Activated T-cell treated with anti-CD3 and anti-CD28 coated beads, Interleukin-2, amount 50 U/mL, for 4 hours (primary cell): ENCODE measurements around the gene SLC37A4. TPM values are rescaled to one million over a fixed set of nuclear protein-coding genes. Genes with fewer than 3 reads are reported as not detected.
"Not testable (repeated sequence)": the region's sequence is repeated elsewhere in the genome, so short reads cannot be mapped to it uniquely, and the experiment has no call there.

Experiments used
- ATAC-seq, 2 donors: fragments of 200-7000 bp; cut with Tn5 transposase; one replicate each; pipeline ENCODE4 v1.10.0; 2021
- DNase-seq: peaks from one replicate; pipeline ENCODE4 v3.0.0-alpha.2; 2020
- H3K27me3 Mint-ChIP-seq: one replicate; pipeline ENCODE4 v1.8.0; 2021; ENCODE audit warnings: low read depth, mixed read lengths
- H3K36me3 Mint-ChIP-seq: one replicate; pipeline ENCODE4 v1.8.0; 2022; ENCODE audit warnings: mixed read lengths; ENCODE audit not compliant: insufficient read depth
- H3K4me1 Mint-ChIP-seq: one replicate; pipeline ENCODE4 v1.8.0; 2021; ENCODE audit warnings: low read depth, mixed read lengths
- H3K4me3 Mint-ChIP-seq: one replicate; pipeline ENCODE4 v1.8.0; 2021; ENCODE audit warnings: mild to moderate bottlenecking, moderate library complexity, mixed read lengths
- H3K9me3 Mint-ChIP-seq: one replicate; pipeline ENCODE4 v1.8.0; 2021; ENCODE audit warnings: mixed read lengths
- total RNA-seq, 3 donors: library from RNA; stranded (reverse); gene quantifications; one replicate each; pipeline ENCODE4 v1.2.1, GENCODE V29; 2021

The SLC37A4 gene
- total RNA-seq, 3 donors from 2014 or later, result 10.1 to 13.8 (median 13.5) TPM

DNA sequence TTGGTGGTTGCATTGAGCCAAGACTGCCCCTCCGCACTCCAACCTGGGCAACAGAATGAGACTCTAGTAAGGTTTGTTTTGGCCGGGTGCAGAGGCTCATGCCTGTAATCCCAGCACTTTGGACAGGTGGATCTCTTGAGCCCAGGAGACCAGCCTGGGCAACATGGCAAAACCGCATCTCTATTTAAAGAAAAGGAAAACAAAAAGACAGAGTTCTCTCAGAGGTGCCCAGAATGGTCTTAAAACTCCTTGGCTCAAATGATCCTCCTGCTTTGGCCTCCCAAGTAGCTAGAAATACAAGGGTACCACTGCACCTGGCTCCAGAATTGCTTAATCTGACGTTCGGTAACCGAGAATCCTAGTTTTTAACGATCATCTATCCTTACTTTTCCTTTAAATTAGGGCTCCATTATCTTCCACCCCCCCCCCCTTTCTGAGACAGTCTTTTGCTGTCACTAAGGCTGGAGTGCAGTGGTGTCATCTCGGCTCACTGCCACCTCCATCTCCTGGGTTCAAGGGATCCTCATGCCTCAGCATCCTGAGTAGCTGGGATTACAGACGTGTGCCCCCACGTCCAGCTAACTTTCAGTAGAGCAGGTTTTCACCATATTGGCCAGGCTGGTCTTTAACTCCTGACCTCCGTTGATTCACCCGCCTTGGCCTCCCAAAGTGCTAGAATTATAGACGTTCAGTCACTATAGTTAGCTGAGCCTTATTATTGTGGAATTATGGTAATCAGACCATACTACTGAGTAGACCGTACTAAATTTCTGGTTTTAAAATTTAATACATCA lies 14.3 kb downstream of the SLC37A4 start:
- no peaks in the 10 kb centered on the region for H3K9me3 Mint-ChIP-seq
- ATAC-seq (no peak), DNase-seq (no peak)
- no peaks in the 10 kb centered on the region for H3K27me3 Mint-ChIP-seq
- peaks cover 47% of the 10 kb centered on the region for H3K4me1 Mint-ChIP-seq
- H3K4me3 Mint-ChIP-seq, result peak overlapping the region; percentile 99
- H3K36me3 Mint-ChIP-seq, result peaks cover 49% of the 10 kb centered on the region

DNA sequence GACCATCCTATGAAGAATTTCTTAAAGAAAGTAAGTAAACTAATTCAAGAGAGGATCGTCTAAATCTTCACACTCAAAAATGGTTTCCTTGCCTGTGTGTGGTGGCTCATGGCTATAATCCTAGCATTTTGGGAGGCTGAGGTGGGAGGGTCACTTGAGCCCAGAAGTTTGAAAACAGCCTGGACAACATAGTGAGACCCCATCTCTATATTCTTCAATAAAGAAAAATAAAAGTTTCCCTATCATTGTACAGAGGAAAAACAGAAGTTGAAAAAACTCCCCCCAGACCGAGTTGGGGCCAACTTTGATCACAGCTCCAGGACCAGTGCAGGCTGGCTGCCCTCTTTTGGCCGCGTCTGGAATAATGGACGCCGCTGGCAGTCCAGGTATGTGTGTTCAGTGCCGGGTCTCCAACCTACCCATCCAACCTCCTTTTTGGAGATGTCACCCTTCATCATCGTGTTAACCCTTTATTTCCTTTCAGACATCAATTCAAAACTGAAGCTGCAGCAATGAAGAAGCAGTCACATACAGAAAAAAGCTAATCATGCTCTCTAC lies 15.5 kb downstream of the SLC37A4 start:
- ATAC-seq, result no peak
- Mint-ChIP-seq H3K4me1 (peaks cover 39% of the 10 kb centered on the region), H3K9me3 (no peaks in the 10 kb centered on the region), H3K27me3 (no peaks in the 10 kb centered on the region), H3K4me3 (peak overlapping the region; percentile 99), H3K36me3 (peaks cover 56% of the 10 kb centered on the region)
- DNase-seq, result no peak

DNA sequence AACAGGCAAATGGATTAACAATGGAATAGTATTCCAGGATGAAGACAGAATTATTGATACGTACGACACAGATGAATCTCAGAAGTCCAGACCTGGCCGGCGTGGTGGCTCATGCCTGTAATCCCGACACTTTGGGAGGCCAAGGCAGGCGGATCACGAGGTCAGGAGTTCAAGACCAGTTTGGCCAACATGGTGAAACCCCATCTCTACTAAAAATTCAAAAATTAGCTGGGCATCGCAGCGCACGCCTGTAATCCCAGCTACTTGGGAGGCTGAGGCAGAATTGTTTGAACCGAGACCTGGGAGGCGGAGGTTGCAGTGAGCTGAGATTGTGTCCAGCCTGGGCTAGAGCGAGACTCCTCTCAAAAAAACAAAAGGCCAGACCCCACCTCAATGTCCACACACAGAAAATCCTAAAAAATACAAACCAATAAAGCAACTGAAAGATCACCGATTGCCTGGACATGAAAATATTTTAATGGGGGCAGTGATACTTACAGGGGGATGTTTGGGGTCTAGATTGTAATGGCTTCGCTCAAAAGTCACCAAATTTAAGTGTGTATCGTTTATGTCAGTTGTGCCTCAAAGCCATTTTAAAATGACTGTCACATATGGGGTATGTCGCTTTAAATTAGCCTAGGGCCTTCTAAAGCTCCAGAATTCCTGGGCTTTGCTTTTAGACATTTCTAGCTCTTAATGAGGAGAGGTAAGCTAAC lies 16.3 kb downstream of the SLC37A4 start:
- H3K36me3 Mint-ChIP-seq, result peaks cover 54% of the 10 kb centered on the region
- peak overlapping the region; percentile 24 for H3K4me3 Mint-ChIP-seq
- no peaks in the 10 kb centered on the region for H3K9me3 Mint-ChIP-seq

DNA sequence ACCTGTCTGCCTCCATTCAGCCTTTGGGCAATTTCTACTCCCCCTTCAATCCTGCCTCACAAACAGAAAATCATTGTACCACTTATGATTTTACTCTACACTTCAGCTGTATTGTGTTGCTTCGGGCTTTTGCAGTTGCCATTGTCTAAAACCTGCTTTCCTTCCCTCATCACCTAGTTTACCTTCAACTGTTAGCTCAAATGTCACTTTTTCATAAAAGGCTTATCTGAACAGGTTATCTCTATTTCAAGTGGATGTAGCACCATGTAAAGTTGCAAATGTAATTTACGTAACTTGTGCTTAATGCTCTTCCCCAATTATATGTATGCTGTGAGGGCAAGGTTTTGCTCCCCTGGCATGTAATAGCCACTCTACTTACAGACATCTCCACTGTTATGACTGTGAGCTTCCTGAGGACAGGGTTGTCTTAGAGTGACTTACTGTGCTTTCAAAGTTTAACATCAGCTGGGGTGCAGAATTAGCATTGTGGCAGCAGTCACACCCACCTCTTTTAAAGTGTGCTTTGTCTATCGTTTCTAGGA lies 18.0 kb downstream of the SLC37A4 start:
- Mint-ChIP-seq H3K4me3 (peak overlapping the region; percentile 1), H3K9me3 (no peaks in the 10 kb centered on the region), H3K27me3 (no peaks in the 10 kb centered on the region), H3K4me1 (peaks cover 31% of the 10 kb centered on the region), H3K36me3 (peaks cover 54% of the 10 kb centered on the region)
- no peak for DNase-seq
- ATAC-seq, result no peak

More for the DNA sequence above, 16.3 kb downstream of the SLC37A4 start:
- Mint-ChIP-seq H3K27me3 (no peaks in the 10 kb centered on the region), H3K4me1 (peaks cover 33% of the 10 kb centered on the region)
- no peak for DNase-seq
- no peak for ATAC-seq

DNA sequence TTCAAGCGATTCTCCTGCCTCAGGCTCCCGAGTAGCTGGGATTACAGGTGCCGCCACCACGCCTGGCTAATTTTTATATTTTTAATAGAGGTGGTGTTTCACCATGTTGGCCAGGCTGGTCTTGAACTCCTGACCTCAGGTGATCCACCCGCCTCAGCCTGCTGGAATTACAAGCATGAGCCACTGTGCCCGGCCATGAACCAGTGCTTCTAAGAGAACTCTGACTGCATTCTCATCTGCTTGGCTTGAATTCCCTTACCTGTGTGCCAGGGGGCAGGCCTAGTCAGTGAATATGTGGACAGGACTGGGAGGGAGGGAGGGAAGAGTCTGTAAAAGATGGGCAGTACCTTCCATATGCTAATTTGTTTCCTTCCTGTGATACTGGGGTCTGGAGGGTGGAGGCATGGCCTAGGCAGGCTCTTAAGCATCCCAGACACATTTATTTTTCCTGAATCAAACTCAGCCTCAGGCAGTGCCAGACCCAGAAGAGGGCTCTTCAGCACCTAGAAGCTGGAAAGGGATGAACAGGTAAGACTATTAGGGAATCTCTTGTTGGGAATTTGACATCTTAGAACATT lies 19.1 kb downstream of the SLC37A4 start:
- Mint-ChIP-seq H3K4me1 (peaks cover 33% of the 10 kb centered on the region), H3K27me3 (no peaks in the 10 kb centered on the region), H3K4me3 (no peak overlapping the region), H3K36me3 (peaks cover 54% of the 10 kb centered on the region), H3K9me3 (no peaks in the 10 kb centered on the region)
- ATAC-seq (no peak), DNase-seq (no peak)

DNA sequence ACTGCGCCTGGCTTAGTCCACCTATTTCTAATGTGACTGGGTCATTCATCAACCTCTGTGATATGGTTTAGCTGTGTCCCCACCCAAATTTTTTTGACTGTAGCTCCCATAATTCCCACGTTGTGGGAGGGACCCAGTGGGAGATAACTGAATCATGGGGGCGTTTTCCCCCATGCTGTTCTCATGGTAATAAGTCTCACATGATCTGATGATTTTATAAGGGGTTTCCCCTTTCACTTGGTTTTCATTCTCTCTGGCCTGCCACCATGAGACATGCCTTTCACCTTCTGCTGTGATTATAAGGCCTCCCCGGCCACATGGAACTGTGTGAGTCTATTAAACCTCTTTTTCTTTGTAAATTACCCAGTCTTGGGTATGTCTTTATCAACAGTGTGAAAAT lies 24.0 kb downstream of the SLC37A4 start:
- Mint-ChIP-seq H3K36me3 (peaks cover 30% of the 10 kb centered on the region), H3K27me3 (no peaks in the 10 kb centered on the region), H3K9me3 (no peaks in the 10 kb centered on the region), H3K4me3 (no peak overlapping the region), H3K4me1 (peaks cover 5% of the 10 kb centered on the region)
- DNase-seq (no peak), ATAC-seq (peak; percentile 54 to 60)

DNA sequence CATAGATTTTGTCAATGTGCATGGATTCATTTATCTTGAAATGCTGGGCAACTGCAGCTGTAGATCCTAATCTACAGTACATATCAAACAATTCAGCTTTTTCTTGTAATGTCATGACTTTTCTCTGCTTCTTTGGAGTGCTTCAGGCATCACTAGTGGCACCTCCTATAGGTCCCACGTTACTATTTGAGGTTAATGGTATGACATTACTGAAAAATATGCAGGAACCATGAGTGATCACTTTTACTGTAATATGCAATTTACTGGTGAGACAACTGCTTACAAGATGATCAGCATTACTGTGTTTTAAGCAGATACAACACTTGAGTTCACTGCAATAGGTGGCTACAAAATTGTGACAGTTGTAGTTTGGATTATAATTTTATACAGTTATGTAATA lies 29.8 kb downstream of the SLC37A4 start:
- no peaks in the 10 kb centered on the region for H3K27me3 Mint-ChIP-seq
- peaks cover 30% of the 10 kb centered on the region for H3K4me1 Mint-ChIP-seq
- DNase-seq (no peak), ATAC-seq (no peak)
- no peaks in the 10 kb centered on the region for H3K9me3 Mint-ChIP-seq
- peaks cover 17% of the 10 kb centered on the region for H3K36me3 Mint-ChIP-seq
- H3K4me3 Mint-ChIP-seq, result no peak overlapping the region

DNA sequence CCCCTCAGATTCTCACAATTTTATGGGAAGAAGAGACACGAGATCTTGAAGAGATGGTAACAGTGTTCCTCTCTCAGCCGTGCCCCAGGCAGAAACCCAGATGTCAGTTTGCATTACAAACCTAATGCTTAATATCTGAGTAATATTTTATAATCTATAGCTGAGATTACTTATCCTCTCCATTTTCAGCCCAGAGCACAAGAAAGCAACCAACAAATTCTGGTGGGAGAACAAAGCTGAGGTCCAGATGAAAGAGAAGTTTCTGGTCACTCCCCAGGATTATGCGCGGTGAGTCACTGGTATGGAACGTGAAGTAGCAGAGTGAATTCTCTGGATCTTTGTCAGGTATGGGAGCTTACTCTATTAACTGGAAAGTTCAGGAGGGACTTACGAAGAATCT lies 31.9 kb downstream of the SLC37A4 start:
- Mint-ChIP-seq H3K9me3 (no peaks in the 10 kb centered on the region), H3K4me1 (peaks cover 30% of the 10 kb centered on the region), H3K36me3 (peaks cover 15% of the 10 kb centered on the region), H3K4me3 (peak overlapping the region; percentile 93), H3K27me3 (no peaks in the 10 kb centered on the region)
- no peak for ATAC-seq
- DNase-seq, result no peak

DNA sequence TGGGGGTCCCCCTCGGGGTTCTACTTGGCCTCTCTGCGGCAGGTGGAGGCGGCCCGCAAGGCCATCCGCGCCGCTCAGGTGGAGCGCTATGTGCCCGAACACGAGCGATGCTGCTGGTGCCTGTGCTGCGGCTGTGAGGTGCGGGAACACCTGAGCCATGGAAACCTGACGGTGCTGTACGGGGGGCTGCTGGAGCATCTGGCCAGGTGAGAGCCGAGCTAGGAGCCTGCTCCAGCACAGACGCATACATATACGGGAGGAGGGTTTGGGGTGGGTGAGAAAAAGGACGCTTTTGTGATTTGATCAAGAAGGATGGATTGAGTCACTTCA lies 32.3 kb downstream of the SLC37A4 start:
- DNase-seq (no peak), ATAC-seq (peak; percentile 7 to 13)
- Mint-ChIP-seq H3K9me3 (no peaks in the 10 kb centered on the region), H3K4me3 (peak overlapping the region; percentile 93), H3K4me1 (peaks cover 30% of the 10 kb centered on the region), H3K36me3 (peaks cover 14% of the 10 kb centered on the region), H3K27me3 (no peaks in the 10 kb centered on the region)

DNA sequence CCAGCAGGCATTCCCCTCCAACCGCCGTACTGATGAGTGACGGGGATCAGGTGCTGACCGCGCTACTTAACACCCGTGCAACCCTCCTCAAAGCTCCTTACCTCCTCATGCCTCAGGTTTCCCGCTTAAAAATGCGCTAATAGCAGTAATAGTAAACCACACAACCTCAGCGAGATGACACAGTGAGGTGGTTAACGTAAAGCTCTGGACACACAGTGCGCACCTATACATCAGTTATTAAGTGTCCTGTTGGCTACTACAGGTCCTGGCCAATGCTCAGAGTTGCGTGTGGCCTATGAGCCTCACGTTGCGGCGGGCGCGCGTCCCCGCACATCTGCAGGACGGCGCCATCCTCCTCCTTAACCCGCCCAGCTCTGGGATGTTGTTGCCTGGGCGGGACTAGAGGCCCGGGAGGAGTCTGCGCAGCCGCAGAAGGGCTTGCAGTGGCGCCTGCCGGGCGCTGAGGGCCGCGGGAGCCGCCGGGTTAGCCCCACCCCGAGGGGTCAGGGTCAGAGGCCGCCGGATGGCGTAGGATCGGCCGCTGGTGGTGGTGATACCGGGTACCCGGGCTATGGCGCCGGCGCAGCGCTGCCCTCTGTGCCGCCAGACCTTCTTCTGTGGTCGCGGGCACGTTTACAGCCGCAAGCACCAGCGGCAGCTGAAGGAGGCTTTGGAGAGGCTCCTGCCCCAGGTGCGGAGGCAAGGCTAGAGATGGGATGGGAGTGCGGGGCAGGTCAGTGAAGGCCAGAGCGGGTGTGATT lies 32.9 kb downstream of the SLC37A4 start, which contains the start of gene CENATAC:
Gene CENATAC (plus strand): TSS at position 512 of the 761 bp plus-strand sequence. CDS start 60 bp downstream, at position 572.
- Mint-ChIP-seq H3K4me3 (peak within 1 kb of the TSS; percentile 93), H3K27me3 (no peaks in the 10 kb centered on the region), H3K36me3 (peaks cover 13% of the 10 kb centered on the region), H3K9me3 (no peaks in the 10 kb centered on the region), H3K4me1 (peaks cover 30% of the 10 kb centered on the region)
- peak; percentile 95 for ATAC-seq
- peak; percentile 94 for DNase-seq

DNA sequence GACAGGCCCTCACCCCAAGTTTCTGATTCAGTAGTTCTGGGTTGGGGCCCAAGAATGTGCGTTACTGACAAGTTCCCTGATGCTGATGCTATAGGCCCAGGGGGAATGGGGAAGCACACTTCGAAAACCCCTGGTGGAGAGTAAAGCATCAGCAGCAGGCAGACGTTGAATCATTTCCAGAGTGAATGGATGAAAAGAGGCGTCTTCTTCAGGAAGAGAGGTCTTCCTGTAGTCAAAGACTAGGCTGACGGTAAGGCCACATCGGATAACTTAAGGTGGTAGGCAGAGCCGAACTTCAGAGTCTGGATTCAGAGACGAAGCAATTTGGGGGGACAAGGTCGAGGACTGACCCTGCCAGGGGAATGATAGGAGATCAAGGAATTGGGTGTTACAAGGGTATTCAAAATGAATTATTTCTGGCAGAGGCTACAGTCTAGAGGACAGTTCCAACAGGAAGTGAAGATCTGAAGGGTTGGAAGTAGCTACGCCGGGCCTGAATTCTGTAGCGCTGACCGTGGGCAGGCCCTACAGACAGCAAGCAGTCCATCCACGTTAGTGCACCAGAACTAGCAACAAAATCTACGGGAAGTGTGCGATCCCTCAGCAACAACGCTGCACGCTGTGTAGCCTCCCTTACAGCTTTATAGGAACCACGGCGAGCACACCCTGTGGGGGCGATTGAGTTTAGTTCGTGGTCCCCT lies 33.6 kb downstream of the SLC37A4 start:
- H3K27me3 Mint-ChIP-seq, result no peaks in the 10 kb centered on the region
- peaks cover 10% of the 10 kb centered on the region for H3K36me3 Mint-ChIP-seq
- peak overlapping the region; percentile 93 for H3K4me3 Mint-ChIP-seq
- no peaks in the 10 kb centered on the region for H3K9me3 Mint-ChIP-seq
- peak; percentile 48 to 56 for ATAC-seq
- DNase-seq, result no peak
- peaks cover 30% of the 10 kb centered on the region for H3K4me1 Mint-ChIP-seq

DNA sequence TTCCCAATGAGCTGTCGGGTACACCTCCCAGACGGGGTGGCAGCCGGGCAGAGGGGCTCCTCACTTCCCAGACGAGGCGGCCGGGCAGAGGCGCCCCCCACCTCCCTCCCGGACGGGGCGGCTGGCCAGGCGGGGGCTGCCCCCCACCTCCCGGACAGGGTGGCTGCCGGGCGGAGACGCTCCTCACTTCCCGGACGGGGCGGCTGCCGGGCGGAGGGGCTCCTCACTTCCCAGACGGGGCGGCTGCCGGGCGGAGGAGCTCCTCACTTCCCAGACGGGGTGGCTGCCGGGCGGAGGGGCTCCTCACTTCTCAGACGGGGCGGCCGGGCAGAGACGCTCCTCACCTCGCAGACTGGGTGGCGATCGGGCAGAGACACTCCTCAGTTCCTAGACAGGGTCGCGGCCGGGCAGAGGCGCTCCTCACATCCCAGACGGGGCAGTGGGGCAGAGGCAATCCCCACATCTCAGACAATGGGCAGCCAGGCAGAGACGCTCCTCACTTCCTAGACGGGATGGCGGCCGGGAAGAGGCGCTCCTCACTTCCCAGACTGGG lies 39.1 kb downstream of the SLC37A4 start:
- H3K4me3 Mint-ChIP-seq, H3K36me3 Mint-ChIP-seq, H3K27me3 Mint-ChIP-seq, ATAC-seq, H3K9me3 Mint-ChIP-seq, H3K4me1 Mint-ChIP-seq, DNase-seq: not testable (repeated sequence)

DNA sequence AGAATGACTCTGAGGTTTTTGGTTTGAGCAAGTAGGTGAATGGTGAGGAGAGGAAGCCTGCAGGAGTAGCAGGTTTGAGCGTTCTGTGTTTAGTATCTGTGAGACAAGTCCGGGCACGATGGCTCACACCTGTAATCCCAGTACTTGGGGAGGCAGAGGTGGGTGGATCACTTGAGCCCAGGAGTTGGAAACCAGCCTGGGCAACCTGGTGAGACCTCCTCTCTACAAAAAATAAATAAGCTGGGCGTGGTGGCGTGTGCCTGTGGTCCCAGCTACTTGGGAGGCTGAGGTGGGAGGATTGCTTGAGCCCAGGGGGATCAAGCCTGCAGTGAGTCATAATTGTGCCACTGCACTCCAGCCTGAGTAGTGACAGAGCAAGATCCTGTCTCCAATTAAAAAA lies 42.4 kb downstream of the SLC37A4 start:
- H3K9me3 Mint-ChIP-seq, result no peaks in the 10 kb centered on the region
- H3K4me3 Mint-ChIP-seq, result no peak overlapping the region
- ATAC-seq (no peak), DNase-seq (no peak)
- H3K27me3 Mint-ChIP-seq, result no peaks in the 10 kb centered on the region
- no peaks in the 10 kb centered on the region for H3K4me1 Mint-ChIP-seq
- H3K36me3 Mint-ChIP-seq, result no peaks in the 10 kb centered on the region
